Measurements from ENCODE around the gene SMIM29. TPM values are rescaled to one million over a fixed set of nuclear protein-coding genes. Genes with fewer than 3 reads are reported as not detected.

SMIM29 gene
- total and polyA plus RNA-seq, 2 experiments from 2014 or later = 5.0 to 15.9 TPM

DNA sequence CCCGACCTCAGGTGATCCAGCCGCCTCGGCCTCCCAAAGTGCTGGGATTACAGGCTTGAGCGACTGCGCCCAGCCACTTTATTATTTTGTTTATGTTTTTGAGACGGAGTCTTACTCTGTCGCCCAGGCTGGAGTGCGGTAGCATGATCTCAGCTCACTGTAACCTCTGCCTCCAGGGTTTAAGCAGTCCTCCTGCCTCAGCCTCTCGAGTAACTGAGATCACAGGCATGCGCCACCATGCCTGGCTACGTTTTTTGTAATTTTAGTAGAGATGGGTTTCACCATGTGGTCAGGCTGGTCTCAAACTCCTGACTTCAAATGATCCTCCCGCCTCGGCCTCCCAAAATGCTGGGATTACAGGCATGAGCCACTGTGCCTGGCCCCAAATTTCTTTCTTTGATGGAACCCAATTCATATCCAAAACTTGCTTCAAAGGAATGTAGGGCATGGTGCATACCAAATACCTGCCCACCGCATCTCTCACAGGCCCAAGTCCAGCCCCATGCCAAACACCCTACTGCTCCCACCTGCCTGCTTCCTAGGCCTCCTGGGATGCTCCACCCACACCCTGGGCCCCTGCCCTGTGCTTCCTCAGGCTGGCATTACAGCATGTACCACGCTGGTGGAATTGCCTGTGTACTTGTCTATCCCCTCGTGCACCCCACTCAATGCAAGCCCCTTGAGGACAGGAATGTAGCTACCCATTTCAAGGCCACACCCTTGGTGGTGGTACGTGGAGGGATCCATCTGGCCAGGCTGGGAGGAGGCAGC, 17.1 kb downstream of the SMIM29 start:
- DNase-seq (ENCODE audit: low spot score) = no peak
- H3K36me3 Mint-ChIP-seq (ENCODE audit: low read depth) = no peaks in the 10 kb centered on the region; the same call in 2 of the 3 replicates
- Histone ChIP-seq H3K36me3 (ENCODE audit: insufficient read depth) (no peaks in the 10 kb centered on the region), H3K27ac (ENCODE audit: low read depth) (no peak overlapping the region), H3K79me2 (replicated peaks; ENCODE audit: insufficient read depth) (peaks cover 7% of the 10 kb centered on the region; the same call in 1 of the 2 replicates), H3K4me3 (no peak overlapping the region), H3F3A (replicated peaks; ENCODE audit: low read depth) (peaks cover 31% of the 10 kb centered on the region), H4K20me1 (replicated peaks; ENCODE audit: insufficient read depth) (no peaks in the 10 kb centered on the region), H3K27me3 (ENCODE audit: insufficient read depth) (no peaks in the 10 kb centered on the region), H3K4me2 (no peak overlapping the region), H2AFZ (no peak overlapping the region), H3K4me1 (ENCODE audit: insufficient read depth) (peaks cover 37% of the 10 kb centered on the region), H3K9me2 (ENCODE audit: insufficient read depth) (no peaks in the 10 kb centered on the region)
- no peak overlapping the region for H3K4me3 Mint-ChIP-seq
- H3K27ac Mint-ChIP-seq = no peak overlapping the region
- TF ChIP-seq CREB1 (CRISPR knock-in tag; IDR thresholded peaks at IDR 0.05; ENCODE audit: low read depth) (no peak), ZNF462 (CRISPR knock-in tag; IDR thresholded peaks at IDR 0.05) (no peak), EZH2phosphoT487 (IDR thresholded peaks at IDR 0.05; ENCODE audit: unreplicated experiment) (no peak), EZH2 (IDR thresholded peaks at IDR 0.05; ENCODE audit: low read depth, unreplicated experiment) (no peak), ZNF331 (CRISPR knock-in tag; IDR thresholded peaks at IDR 0.05; ENCODE audit: low read depth) (no peak), POLR2AphosphoS5 (IDR thresholded peaks at IDR 0.05; ENCODE audit: low read depth) (no peak)
- peaks cover 29% of the 10 kb centered on the region for H3K27me3 Mint-ChIP-seq (ENCODE audit: insufficient read depth, low read depth, poor library complexity)
- peaks cover 37% of the 10 kb centered on the region for H3K4me1 Mint-ChIP-seq
- H3K9me3 Mint-ChIP-seq = no peaks in the 10 kb centered on the region; the same call in 1 of the 3 replicates
- no peak for ATAC-seq

Data from GM23338 (cell line).